HepG2 (cell line): Measurements from ENCODE around the gene TRNP1. TPM values are rescaled to one million over a fixed set of nuclear protein-coding genes. Genes with fewer than 3 reads are reported as not detected.

Source experiments
- ERF ChIP-seq: IDR thresholded peaks from 2 replicates; pipeline ENCODE4 v1.6.1; 2018; ENCODE audit warnings: missing biosample characterization, missing genetic modification reagents
- HOXA7 ChIP-seq: sonication (generic); formaldehyde crosslinking; IDR thresholded peaks from 2 replicates; pipeline ENCODE4 v1.8.1; 2022; ENCODE audit warnings: mild to moderate bottlenecking, missing genetic modification reagents, moderate library complexity
- JARID2 ChIP-seq: sonication (generic); formaldehyde crosslinking; IDR thresholded peaks from 2 replicates; pipeline ENCODE4 v1.8.1; 2023; ENCODE audit warnings: missing genetic modification reagents, inconsistent platforms; ENCODE audit not compliant: insufficient replicate concordance
- KAT8 ChIP-seq: IDR thresholded peaks from 2 replicates; pipeline ENCODE4 v1.6.1; 2016; ENCODE audit warnings: missing genetic modification reagents, missing compliant biosample characterization
- MAZ ChIP-seq, 2 experiments: sonication (generic) in 1 of 2; formaldehyde crosslinking in 1 of 2; IDR thresholded peaks; 2 replicates each; pipeline versions ENCODE4 v1.5.0 to v1.6.1; 2012 to 2020; ENCODE audit warnings: low read depth in 2 of 2, mild to moderate bottlenecking in 2 of 2, borderline replicate concordance in 1 of 2, improper control_type of control experiment in 1 of 2, low read length in 1 of 2, missing genetic modification reagents in 1 of 2, moderate library complexity in 1 of 2
- MTA1 ChIP-seq: sonication (generic); formaldehyde crosslinking; IDR thresholded peaks from 2 replicates; pipeline ENCODE4 v1.4.0; 2020; ENCODE audit warnings: missing genetic modification reagents, mild to moderate bottlenecking, borderline replicate concordance
- NFYC ChIP-seq: IDR thresholded peaks from 2 replicates; pipeline ENCODE4 v1.6.1; 2016; ENCODE audit warnings: missing genetic modification reagents, missing compliant biosample characterization
- POLR2AphosphoS5 ChIP-seq: IDR thresholded peaks from 2 replicates; pipeline ENCODE4 v1.6.1; 2012; ENCODE audit warnings: low read depth, low read length
- SMYD3 ChIP-seq: sonication (generic); formaldehyde crosslinking; IDR thresholded peaks from 2 replicates; pipeline ENCODE4 v1.8.1; 2023; ENCODE audit warnings: mild to moderate bottlenecking, missing genetic modification reagents
- SRSF4 ChIP-seq: fragments of 200-400 bp; formaldehyde crosslinking; IDR thresholded peaks from one replicate; pipeline ENCODE4 v1.6.1; 2018; ENCODE audit warnings: mild to moderate bottlenecking, low read depth, low read length, moderate library complexity; ENCODE audit not compliant: poor library complexity, severe bottlenecking
- TFAP4 ChIP-seq: sonication (generic); IDR thresholded peaks from 2 replicates; pipeline ENCODE4 v1.6.1; 2016; ENCODE audit warnings: low read depth, borderline replicate concordance
- TRAFD1 ChIP-seq: sonication (generic); formaldehyde crosslinking; IDR thresholded peaks from 2 replicates; pipeline ENCODE4 v1.5.1; 2020; ENCODE audit warnings: missing genetic modification reagents, mild to moderate bottlenecking, borderline replicate concordance
- ZBTB2 ChIP-seq: sonication (generic); formaldehyde crosslinking; IDR thresholded peaks from 2 replicates; pipeline ENCODE4 v1.8.0; 2022; ENCODE audit warnings: low read depth, missing genetic modification reagents
- ZNF264 ChIP-seq: sonication (generic); formaldehyde crosslinking; IDR thresholded peaks from 2 replicates; pipeline ENCODE4 v1.4.0; 2020; ENCODE audit warnings: missing genetic modification reagents
- ZNF318 ChIP-seq: sonication (generic); formaldehyde crosslinking; IDR thresholded peaks from 2 replicates; pipeline ENCODE4 v1.4.0; 2020; ENCODE audit warnings: mild to moderate bottlenecking, missing genetic modification reagents
- ZNF543 ChIP-seq: sonication (generic); formaldehyde crosslinking; IDR thresholded peaks from 2 replicates; pipeline ENCODE4 v1.4.0; 2020; ENCODE audit warnings: mild to moderate bottlenecking, missing genetic modification reagents
- ZNF720 ChIP-seq: sonication (generic); formaldehyde crosslinking; IDR thresholded peaks from 2 replicates; pipeline ENCODE4 v1.4.0; 2020; ENCODE audit warnings: missing genetic modification reagents
- polyA plus RNA-seq, 8 experiments: library from polyadenylated mRNA; depleted of rRNA in 3 of 8; stranded (reverse) in 7 of 8; unstranded in 1 of 8; fragments of >200 nt; fragmentation: Illumina TruSeq in 4 of 8; extraction: Trizol in 4 of 8; gene quantifications; 2 replicates each; pipeline versions ENCODE4 v1.2.1 to v1.2.3, GENCODE V29; 2011 to 2016; ENCODE audit warnings: low read depth in 4 of 8, missing spikeins in 1 of 8, mixed read lengths in 1 of 8; ENCODE audit not compliant: insufficient read depth in 1 of 8
- total RNA-seq, 5 experiments: library from RNA; depleted of rRNA; stranded (reverse); fragments of >200 nt; fragmentation: Illumina TruSeq; extraction: Trizol; gene quantifications; 2 replicates each; pipeline ENCODE4 v1.2.3, GENCODE V29; 2016; ENCODE audit warnings: low read depth in 1 of 5

Gene TRNP1
- total and polyA plus RNA-seq, 2 of the 13 experiments (the other 11 are each of a cell fraction or from before 2014, with no cell fraction given) = 42.0 to 158 TPM

GRCh38 chr1:27000090-27000816 is 6.8 kb downstream of the TRNP1 start (continued):
- TF ChIP-seq ZNF543 (CRISPR knock-in tag) (no peak), NFYC (CRISPR knock-in tag) (no peak), TRAFD1 (CRISPR knock-in tag) (no peak), ZBTB2 (CRISPR knock-in tag) (peak; percentile 9; the same call in 1 of the 2 replicates), SMYD3 (CRISPR knock-in tag) (no peak), HOXA7 (no peak), MTA1 (CRISPR knock-in tag) (no peak), JARID2 (CRISPR knock-in tag) (no peak), POLR2AphosphoS5 (no peak; the same call in 1 of the 2 replicates), MAZ (IDR thresholded peaks at IDR 0.05; ENCODE audit: borderline replicate concordance, low read depth, low read length) (no peak), MAZ (CRISPR knock-in tag; IDR thresholded peaks at IDR 0.05; ENCODE audit: low read depth) (no peak), KAT8 (CRISPR knock-in tag) (no peak), ZNF318 (CRISPR knock-in tag) (no peak), SRSF4 (no peak), TFAP4 (no peak), ZNF264 (CRISPR knock-in tag) (no peak), ERF (0 out of 2 replicates have a peak, but pooled peaks have one; percentile 12), ZNF720 (CRISPR knock-in tag) (no peak)
